Panc1 (cell line): ENCODE measurements around the gene ZFHX2.

Experiments
- CTCF ChIP-seq: fragments of 450-650 bp; IDR thresholded peaks from 2 replicates; pipeline ENCODE4 v1.5.1; 2017; ENCODE audit warnings: mild to moderate bottlenecking
- POLR2AphosphoS5 ChIP-seq: IDR thresholded peaks from 2 replicates; pipeline ENCODE4 v1.6.1; 2012; ENCODE audit warnings: mild to moderate bottlenecking, low read depth, low read length, moderate library complexity
- REST ChIP-seq, 2 experiments: IDR thresholded peaks; 2 replicates each; pipeline ENCODE4 v1.6.1; 2011 to 2012; ENCODE audit warnings: low read depth in 2 of 2, control low read depth in 1 of 2, low read length in 1 of 2, mild to moderate bottlenecking in 1 of 2, moderate library complexity in 1 of 2; ENCODE audit not compliant: insufficient read depth in 1 of 2
- SIN3A ChIP-seq: IDR thresholded peaks from 2 replicates; pipeline ENCODE4 v1.6.1; 2012; ENCODE audit warnings: low read depth, mild to moderate bottlenecking, low read length, moderate library complexity, borderline replicate concordance; ENCODE audit not compliant: insufficient read depth

- TF ChIP-seq POLR2AphosphoS5 (no peak), CTCF (no peak), REST (IDR thresholded peaks at IDR 0.05; ENCODE audit: insufficient read depth in 1 of 2, low read depth in 2 of 2, low read length in 1 of 2) (no peak), SIN3A (no peak)
Measured at GRCh38 chr14:23557521-23557920, 6.0 kb upstream of the ZFHX2 start.
